H1 (cell line): Measurements from ENCODE around the gene LYL1. TPM values are rescaled to one million over a fixed set of nuclear protein-coding genes. Genes with fewer than 3 reads are reported as not detected.

Experiments
- CBX8 ChIP-seq: fragments of 300-800, 300-1000 bp; sonication (generic); IDR thresholded peaks from 2 replicates; pipeline ENCODE4 v1.7.1; 2016; ENCODE audit warnings: low read depth, low read length, borderline replicate concordance
- CREB1 ChIP-seq: IDR thresholded peaks from 2 replicates; pipeline ENCODE4 v1.6.1; 2012; ENCODE audit warnings: inconsistent platforms
- KDM4A ChIP-seq: IDR thresholded peaks from one replicate; pipeline ENCODE4 v1.7.1; 2012; ENCODE audit warnings: low read depth, mild to moderate bottlenecking, moderate library complexity, low read length, inconsistent platforms; ENCODE audit not compliant: severe bottlenecking
- RAD21 ChIP-seq, 2 experiments: IDR thresholded peaks in 1 of 2; conservative IDR thresholded peaks in 1 of 2; 2 replicates each; pipeline ENCODE4 v1.6.1; 2011; ENCODE audit warnings: low read depth in 2 of 2, low read length in 2 of 2, improper control_type of control experiment in 1 of 2, inconsistent platforms in 1 of 2, mild to moderate bottlenecking in 1 of 2, moderate library complexity in 1 of 2
- SUZ12 ChIP-seq: fragments of 200-600 bp; sonication (generic); IDR thresholded peaks from 2 replicates; pipeline ENCODE4 v1.6.1; 2012; ENCODE audit warnings: mild to moderate bottlenecking, inconsistent platforms, low read length, moderate library complexity, mixed read lengths
- polyA plus RNA-seq, 7 experiments: library from polyadenylated mRNA; depleted of rRNA in 3 of 7; stranded (reverse) in 5 of 7; unstranded in 2 of 7; fragments of >200 nt in 5 of 7; fragments of 200-250 nt in 2 of 7; gene quantifications; 1 replicate in 5 of 7; 2 replicates in 1 of 7; 4 replicates in 1 of 7; pipeline versions ENCODE4 v1.2.1 to v1.2.3, GENCODE V29; 2011 to 2013; ENCODE audit warnings: missing spikeins in 2 of 7, mixed read lengths in 2 of 7
- total RNA-seq: library from RNA; stranded (reverse); fragmentation: NEBNext Ultra II Directional; extraction: Animal tissue kit (Norgen Biotek cat#: 25700); gene quantifications from 2 replicates; pipeline ENCODE4 v1.2.1, GENCODE V29; 2021

LYL1 gene
- total and polyA plus RNA-seq, 2 of the 8 experiments (the other 6 are each of a cell fraction or from before 2014, with no cell fraction given) = 0.58 to 0.76 TPM

DNA sequence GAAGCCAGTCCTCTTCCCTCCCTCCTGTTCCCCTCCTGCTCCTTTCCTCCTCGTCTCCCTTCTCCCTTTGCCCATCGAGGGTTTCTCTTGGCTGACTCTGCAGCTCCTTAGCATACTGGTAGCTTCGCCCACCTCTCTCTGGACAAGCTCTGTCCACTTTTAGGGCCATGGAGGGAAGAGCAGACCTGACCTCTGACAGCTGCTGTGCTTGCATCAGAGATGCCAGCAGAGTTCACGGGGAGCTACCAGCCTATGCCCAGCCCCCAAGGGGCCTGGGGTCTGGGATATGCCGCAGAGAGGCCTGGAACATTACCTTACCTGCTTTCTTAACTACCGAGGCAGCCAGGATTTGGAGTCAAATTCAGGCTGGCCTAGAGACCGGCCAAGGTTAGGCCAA, 19.7 kb downstream of the LYL1 start (continued):
- TF ChIP-seq RAD21 (IDR thresholded peaks at IDR 0.05 in 1 of 2, conservative IDR thresholded peaks at IDR 0.05 in 1 of 2; ENCODE audit: low read depth in 2 of 2, low read length in 2 of 2) (no peak), SUZ12 (no peak), CREB1 (no peak), KDM4A (no peak), CBX8 (no peak)
